ENCODE measurements around the gene SHROOM2.

DNA sequence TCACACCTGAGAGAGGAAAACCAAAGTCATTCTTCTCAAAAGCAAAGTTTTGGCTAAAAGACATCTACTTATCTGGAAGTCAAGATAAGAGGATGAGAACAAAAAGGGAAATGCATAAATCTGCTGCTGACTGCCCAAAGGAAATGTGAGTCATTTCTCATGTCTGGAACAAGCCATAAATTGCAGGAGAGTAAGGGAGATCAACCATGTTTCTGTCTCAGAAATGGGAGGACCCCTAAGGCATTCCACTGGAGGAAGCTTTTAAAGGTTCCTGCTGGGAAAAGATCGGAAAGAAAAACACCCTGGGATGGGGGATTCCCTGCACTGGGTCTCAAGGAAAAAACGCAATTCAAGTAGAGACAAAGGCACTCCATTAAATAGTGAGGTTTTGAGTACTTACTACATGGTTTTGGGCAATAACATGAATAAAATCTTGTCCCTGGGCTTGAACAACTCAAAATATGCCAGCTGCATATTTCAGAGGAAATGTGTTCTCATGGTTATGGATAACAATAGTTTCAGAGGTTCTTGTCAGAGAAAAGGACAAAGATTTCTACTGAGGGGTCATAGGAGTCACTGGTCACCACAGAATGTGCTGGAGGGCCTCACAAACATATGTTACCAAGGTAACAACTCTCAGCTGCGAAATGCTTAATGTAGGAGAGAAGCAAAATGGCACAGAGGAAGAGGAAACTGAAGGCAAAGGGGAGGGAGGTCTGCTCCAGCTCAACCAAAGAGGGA lies 39.9 kb upstream of the SHROOM2 start:
- TF ChIP-seq, protein P1, sequence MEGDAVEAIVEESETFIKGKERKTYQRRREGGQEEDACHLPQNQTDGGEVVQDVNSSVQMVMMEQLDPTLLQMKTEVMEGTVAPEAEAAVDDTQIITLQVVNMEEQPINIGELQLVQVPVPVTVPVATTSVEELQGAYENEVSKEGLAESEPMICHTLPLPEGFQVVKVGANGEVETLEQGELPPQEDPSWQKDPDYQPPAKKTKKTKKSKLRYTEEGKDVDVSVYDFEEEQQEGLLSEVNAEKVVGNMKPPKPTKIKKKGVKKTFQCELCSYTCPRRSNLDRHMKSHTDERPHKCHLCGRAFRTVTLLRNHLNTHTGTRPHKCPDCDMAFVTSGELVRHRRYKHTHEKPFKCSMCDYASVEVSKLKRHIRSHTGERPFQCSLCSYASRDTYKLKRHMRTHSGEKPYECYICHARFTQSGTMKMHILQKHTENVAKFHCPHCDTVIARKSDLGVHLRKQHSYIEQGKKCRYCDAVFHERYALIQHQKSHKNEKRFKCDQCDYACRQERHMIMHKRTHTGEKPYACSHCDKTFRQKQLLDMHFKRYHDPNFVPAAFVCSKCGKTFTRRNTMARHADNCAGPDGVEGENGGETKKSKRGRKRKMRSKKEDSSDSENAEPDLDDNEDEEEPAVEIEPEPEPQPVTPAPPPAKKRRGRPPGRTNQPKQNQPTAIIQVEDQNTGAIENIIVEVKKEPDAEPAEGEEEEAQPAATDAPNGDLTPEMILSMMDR (IDR thresholded peaks at IDR 0.05): no peak
- TF ChIP-seq POLR2AphosphoS5 (IDR thresholded peaks at IDR 0.05): no peak

Data from gastroesophageal sphincter (tissue), 3 donors.